Measurements from ENCODE around the gene ITGB4.

The ITGB4 gene

GRCh38 chr17:75698659-75699058, 22.6 kb upstream of the ITGB4 start:
- DNase-seq = no peak

- no peak for DNase-seq
Measured at GRCh38 chr17:75701288-75701687, 20.0 kb upstream of the ITGB4 start.

- DNase-seq = no peak
Measured at GRCh38 chr17:75703191-75703590, 18.1 kb upstream of the ITGB4 start.

- no peak for DNase-seq
Measured at GRCh38 chr17:75703591-75703990, 17.7 kb upstream of the ITGB4 start.

- DNase-seq = no peak
Measured at GRCh38 chr17:75704963-75705875, 16.0 kb upstream of the ITGB4 start.

GRCh38 chr17:75706042-75706728, 15.1 kb upstream of the ITGB4 start:
- DNase-seq = no peak

GRCh38 chr17:75707079-75707571, 14.1 kb upstream of the ITGB4 start:
- DNase-seq = no peak

GRCh38 chr17:75712446-75712845, 8.8 kb upstream of the ITGB4 start:
- no peak for DNase-seq

GRCh38 chr17:75719732-75720131, 1.5 kb upstream of the ITGB4 start:
- DNase-seq = no peak

GRCh38 chr17:75721463-75722011, 278 bp downstream of the ITGB4 start:
- DNase-seq = no peak

GRCh38 chr17:75722076-75722475, 817 bp downstream of the ITGB4 start:
- no peak for DNase-seq

GRCh38 chr17:75722542-75723095, 1.4 kb downstream of the ITGB4 start:
- DNase-seq = no peak

GRCh38 chr17:75723171-75723930, 2.1 kb downstream of the ITGB4 start:
- DNase-seq = no peak

- no peak for DNase-seq
Measured at GRCh38 chr17:75724016-75725003, 3.1 kb downstream of the ITGB4 start.

GRCh38 chr17:75725504-75725903, 4.2 kb downstream of the ITGB4 start:
- DNase-seq = no peak

- no peak for DNase-seq
Measured at GRCh38 chr17:75727391-75727790, 6.1 kb downstream of the ITGB4 start.

GRCh38 chr17:75729351-75729750, 8.1 kb downstream of the ITGB4 start:
- DNase-seq = no peak

GRCh38 chr17:75730065-75730464, 8.8 kb downstream of the ITGB4 start:
- no peak for DNase-seq

- DNase-seq = no peak
Measured at GRCh38 chr17:75731086-75731715, 9.9 kb downstream of the ITGB4 start.

- no peak for DNase-seq
Measured at GRCh38 chr17:75731716-75732498, 10.6 kb downstream of the ITGB4 start.

All from effector CD8-positive, alpha-beta T cell (primary cell).